ENCODE measurements around the gene SMARCD1. TPM values are rescaled to one million over a fixed set of nuclear protein-coding genes. Genes with fewer than 3 reads are reported as not detected.

SMARCD1 gene
- polyA plus RNA-seq, 1 donor, result 53.4 TPM

DNA sequence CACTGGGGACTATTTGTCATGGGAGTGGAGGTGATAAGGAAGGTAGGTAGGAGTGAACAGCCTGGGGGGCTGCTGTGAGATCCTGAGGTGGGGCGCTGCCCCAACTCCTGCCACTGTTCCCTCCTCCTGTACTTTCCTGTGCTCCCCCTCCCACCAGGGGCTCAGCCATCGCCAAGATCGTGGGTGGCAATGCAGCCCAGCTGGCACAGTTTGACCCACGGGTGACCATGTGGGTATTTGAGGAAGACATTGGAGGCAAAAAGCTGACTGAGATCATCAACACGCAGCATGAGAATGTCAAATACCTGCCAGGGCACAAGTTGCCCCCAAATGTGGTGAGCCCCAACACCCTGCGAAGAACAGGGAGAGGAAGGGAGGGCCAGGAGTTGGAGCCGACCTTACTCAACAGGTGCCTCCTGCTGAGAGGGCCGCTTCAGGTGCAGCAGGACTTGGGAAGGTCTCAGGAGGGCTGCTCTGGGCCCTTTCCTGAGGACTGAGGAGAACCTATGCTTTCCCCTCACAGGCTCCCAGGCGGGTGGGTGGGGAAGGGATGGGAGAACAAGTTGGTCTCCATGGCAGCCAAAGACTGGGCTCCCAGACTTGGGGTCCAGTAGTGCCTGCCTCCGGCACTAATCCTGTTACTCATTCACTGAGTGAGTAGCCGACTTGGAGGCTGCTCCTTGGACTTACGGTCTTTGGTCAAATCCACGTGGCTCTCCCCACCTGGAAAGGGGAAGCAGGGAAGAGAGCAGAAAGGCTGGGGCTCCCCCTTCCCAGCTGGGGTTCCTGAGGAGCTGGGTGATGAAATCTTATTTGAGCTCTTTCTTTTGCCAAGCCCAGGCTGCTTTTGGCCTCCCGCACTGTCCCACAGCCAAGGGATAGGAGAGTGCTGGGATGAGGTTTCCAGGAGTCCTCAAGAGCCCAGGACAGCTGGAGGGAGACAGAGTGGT is 19.6 kb downstream of the SMARCD1 start:
- no peak for DNase-seq (ENCODE audit: low read depth)

DNA sequence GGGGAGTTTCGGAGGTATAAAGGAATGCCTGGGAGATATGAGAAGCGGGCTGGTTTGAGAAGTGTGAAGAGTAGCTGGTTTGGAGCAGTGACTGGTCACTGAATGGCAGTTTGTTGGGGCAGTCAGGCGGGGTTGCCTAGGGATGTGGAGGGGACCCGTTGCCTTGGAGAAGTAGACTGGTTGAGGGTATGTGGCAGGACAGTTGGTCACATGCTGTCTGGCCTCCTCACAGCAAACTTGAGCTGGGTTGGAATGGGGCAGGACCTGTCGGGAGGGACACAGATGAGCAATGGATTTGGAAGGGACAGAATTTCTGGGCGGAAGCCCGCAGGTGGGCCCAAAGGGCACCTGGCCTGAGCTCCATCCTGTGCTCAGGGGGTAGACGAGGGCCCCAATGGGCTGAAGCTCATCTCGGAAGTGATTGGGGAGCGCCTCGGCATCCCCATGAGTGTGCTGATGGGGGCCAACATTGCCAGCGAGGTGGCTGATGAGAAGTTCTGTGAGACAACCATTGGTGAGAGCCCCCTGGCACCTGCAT is 20.8 kb downstream of the SMARCD1 start:
- DNase-seq (ENCODE audit: low read depth), result no peak

- DNase-seq (ENCODE audit: low read depth), result no peak
These were observed 21.8 kb downstream of the SMARCD1 start for GRCh38 chr12:50106907-50107306.

DNA sequence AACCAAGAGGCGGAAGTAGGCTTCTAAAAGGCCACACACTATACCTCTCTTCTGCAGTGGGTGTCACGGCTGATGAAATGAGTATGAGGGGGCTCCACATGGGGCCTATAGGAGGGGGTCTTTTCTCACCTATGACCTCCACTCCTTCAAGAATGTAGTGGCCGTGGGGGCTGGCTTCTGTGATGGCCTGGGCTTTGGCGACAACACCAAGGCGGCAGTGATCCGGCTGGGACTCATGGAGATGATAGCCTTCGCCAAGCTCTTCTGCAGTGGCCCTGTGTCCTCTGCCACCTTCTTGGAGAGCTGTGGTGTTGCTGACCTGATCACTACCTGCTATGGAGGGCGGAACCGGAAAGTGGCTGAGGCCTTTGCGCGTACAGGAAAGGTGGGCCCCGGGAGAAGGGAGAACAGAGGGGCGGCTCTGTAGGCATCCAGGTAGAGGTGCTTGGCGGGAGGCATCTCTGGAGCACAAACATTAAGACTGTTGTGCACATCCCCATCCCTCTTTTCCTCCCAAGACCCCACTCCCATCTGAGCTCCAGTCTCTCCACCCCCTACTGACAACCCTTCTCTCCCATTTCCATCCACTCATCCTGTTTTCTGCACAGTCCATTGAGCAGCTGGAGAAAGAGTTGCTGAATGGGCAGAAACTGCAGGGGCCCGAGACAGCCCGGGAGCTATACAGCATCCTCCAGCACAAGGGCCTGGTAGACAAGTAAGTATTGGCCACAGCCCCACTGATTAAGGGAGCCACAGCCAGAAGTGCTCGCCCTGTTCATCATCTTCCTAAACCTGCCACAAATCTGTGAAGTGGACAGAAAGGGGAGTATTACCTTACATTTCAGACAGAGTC is 22.5 kb downstream of the SMARCD1 start:
- DNase-seq (ENCODE audit: low read depth), result no peak

GRCh38 chr12:50109319-50109718 is 24.2 kb downstream of the SMARCD1 start:
- DNase-seq (ENCODE audit: low read depth), result no peak

- DNase-seq (ENCODE audit: low read depth), result no peak
These were observed 25.1 kb downstream of the SMARCD1 start for GRCh38 chr12:50110127-50110761.

GRCh38 chr12:50110762-50111351 is 25.7 kb downstream of the SMARCD1 start:
- no peak for DNase-seq (ENCODE audit: low read depth)

DNA sequence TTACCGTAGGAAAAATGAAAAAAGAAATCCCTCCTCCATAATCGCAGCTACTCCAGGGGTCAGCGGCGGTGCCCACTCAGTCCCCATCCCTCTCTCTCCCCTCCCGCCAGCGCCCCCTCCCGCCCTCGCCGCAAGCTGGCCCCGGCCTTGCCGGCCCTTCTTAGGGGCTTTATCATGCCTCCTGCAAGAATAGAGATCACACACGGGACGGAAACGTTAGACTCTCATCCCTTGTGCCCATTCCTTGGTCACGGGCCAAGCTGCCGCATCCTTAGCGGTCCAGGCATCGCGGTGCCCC is 26.2 kb downstream of the SMARCD1 start:
- DNase-seq (ENCODE audit: low read depth), result no peak

DNA sequence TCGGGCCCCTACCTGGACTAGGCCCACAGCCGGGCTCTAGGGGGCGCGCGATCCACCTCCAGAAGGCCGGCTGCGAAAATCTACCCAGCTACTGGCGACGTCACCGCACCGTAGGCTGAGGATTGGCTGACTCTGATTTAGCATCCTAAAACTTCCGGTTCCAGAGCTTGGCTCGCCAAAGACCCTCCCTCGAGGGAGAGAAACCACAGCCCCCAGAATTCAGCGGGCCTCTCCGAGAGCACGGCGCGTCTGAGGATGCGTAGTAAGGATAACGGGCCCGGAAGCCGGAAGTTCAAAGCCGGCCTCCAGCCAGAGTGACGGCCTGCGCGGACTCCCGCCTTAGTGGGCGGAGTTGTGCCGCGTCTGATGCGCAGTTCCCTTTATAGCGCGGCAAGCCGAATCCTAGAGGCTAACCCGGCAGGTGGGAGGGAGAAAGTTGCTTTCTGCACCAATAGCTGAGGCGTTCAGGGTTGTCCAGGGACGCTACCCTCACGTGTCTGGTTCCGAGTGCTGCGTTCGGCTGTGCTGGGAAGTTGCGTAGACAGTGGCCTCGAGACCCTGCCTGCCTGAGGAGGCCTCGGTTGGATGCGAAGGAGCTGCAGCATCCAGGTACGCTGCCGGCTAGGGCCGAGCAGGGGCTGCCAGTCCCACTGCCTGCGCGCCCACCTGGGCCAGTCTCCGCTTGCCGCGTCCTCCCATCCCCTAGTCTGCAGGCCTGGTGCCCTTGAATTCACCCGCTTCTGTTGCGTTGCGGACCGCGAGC is 26.7 kb downstream of the SMARCD1 start, which contains the start of gene COX14:
TSS of gene COX14 (plus strand) at position 544 of the 763 bp plus-strand sequence. CDS start 7,808 bp downstream, outside the sequence.
- DNase-seq (ENCODE audit: low read depth), result peak; percentile 98

DNA sequence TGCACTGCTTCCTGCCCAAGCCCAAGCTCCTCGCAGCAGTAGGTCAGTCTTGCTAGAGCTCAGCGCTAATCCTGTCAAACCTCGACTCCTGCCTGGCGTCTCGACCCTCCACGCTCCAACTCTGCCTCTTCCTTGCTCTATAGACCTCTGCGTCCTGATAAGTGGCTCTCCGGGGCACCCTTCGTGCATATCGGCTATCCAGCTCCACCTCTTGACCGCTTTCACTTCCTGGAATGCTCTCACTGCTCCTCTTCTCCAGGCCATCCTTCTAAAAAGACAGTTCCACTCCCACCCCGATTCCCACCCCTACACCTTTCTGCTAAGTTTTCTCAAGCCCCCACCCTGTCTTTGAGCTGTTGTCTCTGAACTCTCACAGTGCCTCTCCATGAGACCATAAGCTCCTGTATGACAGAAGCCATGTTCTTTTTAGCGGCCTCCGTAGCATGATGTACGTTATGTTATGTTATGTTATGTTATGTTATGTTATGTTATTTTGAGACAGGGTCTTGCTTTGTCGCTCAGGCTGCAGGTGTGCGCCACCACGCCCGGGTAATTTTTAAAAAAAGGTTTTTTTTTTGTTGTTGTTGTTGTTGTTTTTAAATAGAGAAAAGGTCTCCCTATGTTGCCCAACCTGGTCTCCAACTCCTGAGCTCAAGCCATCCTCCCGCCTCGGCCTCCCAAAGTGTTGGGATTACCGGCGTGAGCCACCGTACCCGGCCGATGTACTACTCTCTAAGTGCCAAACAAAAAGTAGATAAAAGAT is 27.5 kb downstream of the SMARCD1 start:
- no peak for DNase-seq (ENCODE audit: low read depth)

DNA sequence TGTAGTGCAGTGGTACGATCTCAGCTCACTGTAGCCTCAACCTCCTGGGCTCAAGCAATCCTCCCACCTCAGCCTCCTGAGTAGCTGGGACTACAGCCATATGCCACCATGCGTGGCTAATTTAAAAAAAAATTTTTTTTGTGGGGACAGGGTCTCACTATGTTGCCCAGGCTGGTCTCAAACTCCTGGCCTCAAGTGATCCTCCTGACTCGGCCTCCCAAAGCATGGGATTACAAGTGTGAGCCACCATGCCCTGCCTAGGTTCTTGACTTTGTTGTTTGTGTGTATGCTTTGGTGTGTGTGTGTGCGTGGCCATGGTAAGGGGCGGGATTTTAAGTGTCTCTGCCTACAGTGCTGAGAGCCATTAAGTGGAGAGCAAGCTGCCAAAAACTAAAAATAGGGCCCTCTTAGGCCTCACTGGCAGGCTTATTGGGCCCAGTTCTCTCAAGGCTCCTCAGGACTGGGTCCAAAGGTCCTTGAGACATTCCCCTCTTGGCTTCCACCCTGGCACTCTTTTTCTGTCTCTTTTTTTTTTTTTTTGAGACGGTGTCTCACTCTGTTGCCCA is 32.0 kb downstream of the SMARCD1 start:
- DNase-seq (ENCODE audit: low read depth), result no peak

DNA sequence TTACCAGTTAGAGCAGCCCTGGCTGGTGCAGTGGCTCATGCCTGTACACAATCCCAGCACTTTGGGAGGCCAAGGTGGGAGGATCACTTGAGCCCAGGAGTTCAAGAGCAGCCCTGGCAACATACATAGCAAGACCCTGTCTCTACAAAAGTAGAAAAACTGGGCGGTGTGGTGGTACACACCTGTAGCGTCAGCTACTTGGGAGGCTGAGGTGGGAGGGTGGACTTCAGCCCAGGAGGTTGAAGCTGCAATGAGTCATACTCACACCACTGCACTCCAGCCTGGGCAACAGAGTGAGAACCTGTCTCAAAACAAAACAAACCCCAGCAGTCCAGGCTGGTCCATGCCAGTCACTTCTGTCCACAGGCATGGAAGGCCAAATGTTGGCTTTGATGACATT is 34.2 kb downstream of the SMARCD1 start:
- no peak for DNase-seq (ENCODE audit: low read depth)

DNA sequence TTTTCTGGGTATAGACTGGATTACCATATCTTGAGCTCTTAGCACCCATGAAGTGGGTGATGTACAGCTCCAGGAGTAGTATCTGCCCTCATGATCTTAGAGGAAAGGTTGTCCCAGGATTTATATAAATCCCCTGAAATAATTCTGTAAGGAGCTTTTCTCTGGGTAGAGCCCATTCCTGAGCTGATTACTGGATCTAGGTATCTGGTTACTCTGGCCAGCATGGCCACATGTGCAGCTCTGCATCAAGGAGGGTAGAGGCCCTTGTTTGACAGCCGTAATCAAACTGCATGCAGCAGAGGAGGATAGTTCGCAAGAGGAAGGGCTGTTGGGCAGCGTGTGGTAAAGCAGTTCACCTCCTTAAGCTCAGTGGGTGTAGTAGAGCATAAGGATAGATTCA is 35.4 kb downstream of the SMARCD1 start:
- no peak for DNase-seq (ENCODE audit: low read depth)

GRCh38 chr12:50120953-50121352 is 35.8 kb downstream of the SMARCD1 start:
- no peak for DNase-seq (ENCODE audit: low read depth)

DNA sequence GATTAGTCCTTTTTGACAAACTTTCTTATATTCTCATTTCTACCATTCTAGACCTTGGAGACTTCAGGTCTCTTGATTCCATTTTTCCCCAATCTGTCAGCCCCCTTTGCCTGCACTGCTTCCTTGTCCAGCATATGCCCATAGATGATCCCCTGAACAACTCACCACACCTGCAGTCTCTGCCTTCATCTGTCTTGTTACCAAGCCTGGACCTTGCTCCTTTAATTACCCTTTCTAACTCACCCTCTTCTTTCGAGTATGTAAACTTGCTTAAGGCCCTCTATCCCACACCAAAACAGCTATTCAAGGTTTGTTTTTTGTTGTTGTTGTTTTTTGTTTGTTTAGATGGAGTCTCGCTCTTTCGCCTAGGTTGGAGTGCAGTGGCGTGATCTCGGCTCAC is 36.5 kb downstream of the SMARCD1 start:
- no peak for DNase-seq (ENCODE audit: low read depth)

- DNase-seq (ENCODE audit: low read depth), result no peak
These were observed 38.1 kb downstream of the SMARCD1 start for GRCh38 chr12:50123203-50123602.

GRCh38 chr12:50127546-50127945 is 42.4 kb downstream of the SMARCD1 start:
- no peak for DNase-seq (ENCODE audit: low read depth)

DNA sequence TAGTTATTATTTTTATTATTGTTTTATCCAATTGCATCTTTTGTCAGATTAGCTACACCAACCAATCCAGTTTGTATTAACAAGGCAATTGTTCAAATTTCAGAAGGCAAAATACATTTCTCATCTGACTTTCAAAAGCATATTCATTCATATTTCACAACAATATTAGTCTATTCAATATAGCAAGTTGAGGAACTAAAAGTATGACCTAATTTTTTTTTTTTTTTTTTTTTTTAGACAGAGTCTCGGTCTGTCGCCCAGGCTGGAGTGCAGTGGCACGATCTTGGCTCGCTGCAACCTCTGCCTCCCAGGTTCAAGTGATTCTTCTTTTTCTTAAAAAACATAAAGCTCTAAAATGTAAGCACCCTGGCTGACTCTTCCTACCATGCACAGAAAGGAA is 44.1 kb downstream of the SMARCD1 start:
- no peak for DNase-seq (ENCODE audit: low read depth)

DNA sequence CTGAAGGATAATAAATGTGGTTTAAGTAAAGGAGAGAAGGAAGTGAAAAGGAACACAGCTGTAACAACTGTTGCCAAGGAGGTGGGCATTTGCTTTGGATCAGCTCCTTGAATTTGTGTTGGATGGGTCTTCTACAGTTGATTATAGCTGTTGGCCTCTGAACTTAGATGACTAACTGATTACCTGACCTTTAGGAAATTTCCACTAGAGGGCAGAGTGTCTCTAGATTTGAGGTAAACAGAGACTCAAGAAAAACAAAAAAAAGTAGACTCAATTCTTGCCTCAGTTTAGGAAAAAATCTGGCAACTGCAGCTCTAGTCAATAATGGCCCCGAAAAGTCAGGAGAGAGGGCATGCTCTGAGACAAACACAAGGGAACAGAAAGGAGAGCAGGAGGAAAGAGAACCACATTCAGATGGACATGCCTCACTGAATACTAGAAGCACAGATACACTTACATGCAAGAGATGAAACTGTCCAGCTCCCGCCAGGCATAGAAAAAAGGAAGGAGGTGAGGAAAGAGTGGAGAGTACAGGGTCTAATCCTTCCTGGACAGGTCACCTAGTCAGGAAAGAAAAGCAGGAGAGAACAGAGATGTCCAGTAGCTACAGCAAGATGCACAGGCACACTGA is 47.5 kb downstream of the SMARCD1 start:
- DNase-seq (ENCODE audit: low read depth), result no peak
